Measurements from ENCODE around the gene PBX3.

GRCh38 chr9:125969868-125970267, 222.7 kb downstream of the PBX3 start:
- no peak for TF ChIP-seq EZH2 (IDR thresholded peaks at IDR 0.05; ENCODE audit: borderline replicate concordance, low read length)
- TF ChIP-seq, protein P1, sequence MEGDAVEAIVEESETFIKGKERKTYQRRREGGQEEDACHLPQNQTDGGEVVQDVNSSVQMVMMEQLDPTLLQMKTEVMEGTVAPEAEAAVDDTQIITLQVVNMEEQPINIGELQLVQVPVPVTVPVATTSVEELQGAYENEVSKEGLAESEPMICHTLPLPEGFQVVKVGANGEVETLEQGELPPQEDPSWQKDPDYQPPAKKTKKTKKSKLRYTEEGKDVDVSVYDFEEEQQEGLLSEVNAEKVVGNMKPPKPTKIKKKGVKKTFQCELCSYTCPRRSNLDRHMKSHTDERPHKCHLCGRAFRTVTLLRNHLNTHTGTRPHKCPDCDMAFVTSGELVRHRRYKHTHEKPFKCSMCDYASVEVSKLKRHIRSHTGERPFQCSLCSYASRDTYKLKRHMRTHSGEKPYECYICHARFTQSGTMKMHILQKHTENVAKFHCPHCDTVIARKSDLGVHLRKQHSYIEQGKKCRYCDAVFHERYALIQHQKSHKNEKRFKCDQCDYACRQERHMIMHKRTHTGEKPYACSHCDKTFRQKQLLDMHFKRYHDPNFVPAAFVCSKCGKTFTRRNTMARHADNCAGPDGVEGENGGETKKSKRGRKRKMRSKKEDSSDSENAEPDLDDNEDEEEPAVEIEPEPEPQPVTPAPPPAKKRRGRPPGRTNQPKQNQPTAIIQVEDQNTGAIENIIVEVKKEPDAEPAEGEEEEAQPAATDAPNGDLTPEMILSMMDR (conservative IDR thresholded peaks at IDR 0.05 in 1 of 2, IDR thresholded peaks at IDR 0.05 in 1 of 2; ENCODE audit: extremely low read depth in 1 of 2, insufficient read depth in 1 of 2, low read depth in 1 of 2, low read length in 2 of 2) = no peak
